ENCODE results near the gene ENPP1. TPM values are rescaled to one million over a fixed set of nuclear protein-coding genes. Genes with fewer than 3 reads are reported as not detected.

ENPP1 gene
- total RNA-seq, 1 experiment from 2014 or later, result 34.0 TPM

- DNase-seq (ENCODE audit: low read depth), result peak; percentile 10
Measured at GRCh38 chr6:131916091-131916796, 108.4 kb downstream of the ENPP1 start.

DNA sequence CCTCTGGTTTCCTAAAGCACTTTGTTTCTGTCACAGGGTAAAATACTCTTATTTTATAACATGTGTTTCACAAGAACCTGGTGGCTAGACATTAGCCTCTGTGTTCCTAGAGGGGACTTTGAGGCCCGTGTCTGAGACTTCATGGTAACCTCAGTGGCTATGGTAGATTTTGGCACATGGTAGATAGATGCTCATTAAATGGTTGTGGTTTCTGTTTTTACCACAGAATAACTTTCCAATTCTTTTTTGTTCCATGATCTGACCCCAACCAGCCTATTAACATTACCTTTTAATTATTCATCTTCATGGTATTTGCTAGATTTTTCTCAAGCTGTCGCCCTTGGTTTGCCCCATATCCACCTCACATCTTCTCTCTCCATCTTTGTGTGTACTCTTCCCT is 109.0 kb downstream of the ENPP1 start:
- DNase-seq (ENCODE audit: low read depth), result peak; percentile 55

GRCh38 chr6:131917318-131917717 is 109.5 kb downstream of the ENPP1 start:
- peak; percentile 89 for DNase-seq (ENCODE audit: low read depth)

DNA sequence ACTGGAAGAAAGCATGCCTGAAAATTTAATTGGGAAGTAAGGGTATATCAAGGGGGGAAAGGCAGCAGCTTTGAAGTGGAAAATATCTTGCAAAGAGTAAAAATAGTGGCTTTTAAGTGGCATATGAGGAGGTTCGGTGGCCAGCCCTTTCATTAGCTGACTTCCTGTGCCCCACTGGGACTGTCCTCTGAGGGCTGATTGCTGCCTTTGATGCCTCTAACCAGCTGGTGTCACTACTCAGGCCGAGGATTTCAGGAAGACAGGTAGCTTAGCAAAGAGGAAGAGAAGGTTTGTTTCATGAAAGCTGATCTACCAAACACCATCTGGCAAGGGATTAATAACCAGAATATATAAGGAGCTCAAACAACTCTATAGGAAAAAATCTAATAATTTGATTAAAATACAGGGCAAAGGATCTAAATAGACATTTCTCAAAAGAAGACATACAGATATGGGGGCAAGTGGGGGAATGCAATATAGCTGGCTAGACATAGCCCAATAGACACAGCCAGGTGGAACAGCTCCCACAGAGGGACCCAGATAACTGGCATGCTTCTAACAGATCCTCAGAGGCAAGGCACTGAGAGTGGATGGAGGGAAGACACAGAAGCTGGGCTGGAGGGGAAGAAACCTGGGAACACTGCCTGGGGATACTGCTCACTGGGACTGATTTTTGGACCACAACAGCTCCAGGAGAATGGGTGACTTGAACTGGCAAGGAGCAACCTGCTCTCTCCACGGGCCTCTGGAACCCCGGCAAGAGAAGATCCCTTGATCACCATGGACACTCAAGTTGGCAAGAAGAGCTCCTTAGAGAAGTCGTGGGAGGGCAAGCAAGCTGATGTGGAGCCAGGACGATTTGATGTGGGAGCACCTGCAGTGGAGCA is 110.2 kb downstream of the ENPP1 start:
- no peak for DNase-seq (ENCODE audit: low read depth)

- DNase-seq (ENCODE audit: low read depth), result no peak
Measured at GRCh38 chr6:131918650-131919355, 111.0 kb downstream of the ENPP1 start.

- DNase-seq (ENCODE audit: low read depth), result no peak
Measured at GRCh38 chr6:131920656-131921055, 112.8 kb downstream of the ENPP1 start.

- peak; percentile 72 for DNase-seq (ENCODE audit: low read depth)
Measured at GRCh38 chr6:131923356-131923755, 115.5 kb downstream of the ENPP1 start.

DNA sequence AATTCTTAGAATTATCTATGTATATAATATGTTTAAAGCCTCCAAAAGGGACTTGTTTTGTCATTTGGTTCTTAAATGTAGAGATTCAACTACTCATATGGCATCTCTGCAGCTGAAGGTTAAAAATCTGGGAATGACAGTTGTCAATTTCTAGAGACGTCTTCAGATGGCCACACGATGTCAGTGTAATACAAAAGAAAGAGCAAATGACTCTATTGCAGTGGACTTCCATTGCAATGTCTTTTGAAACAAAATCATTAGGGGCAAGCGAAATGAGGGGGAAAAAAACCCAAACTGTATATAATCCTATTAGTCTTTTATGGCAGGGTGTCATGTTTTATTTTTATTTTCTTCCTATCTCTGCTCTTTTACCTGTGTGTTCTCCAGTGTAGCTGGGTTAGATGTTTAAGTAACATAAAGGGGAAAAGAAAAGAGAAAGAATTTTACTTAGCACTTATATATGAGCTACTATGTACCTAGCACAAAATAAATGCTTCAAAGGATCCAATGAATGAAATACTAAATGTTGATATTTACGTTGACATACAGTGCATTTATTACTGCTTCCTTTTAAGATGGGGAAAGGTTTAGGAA is 117.2 kb downstream of the ENPP1 start:
- peak; percentile 67 for DNase-seq (ENCODE audit: low read depth)

DNA sequence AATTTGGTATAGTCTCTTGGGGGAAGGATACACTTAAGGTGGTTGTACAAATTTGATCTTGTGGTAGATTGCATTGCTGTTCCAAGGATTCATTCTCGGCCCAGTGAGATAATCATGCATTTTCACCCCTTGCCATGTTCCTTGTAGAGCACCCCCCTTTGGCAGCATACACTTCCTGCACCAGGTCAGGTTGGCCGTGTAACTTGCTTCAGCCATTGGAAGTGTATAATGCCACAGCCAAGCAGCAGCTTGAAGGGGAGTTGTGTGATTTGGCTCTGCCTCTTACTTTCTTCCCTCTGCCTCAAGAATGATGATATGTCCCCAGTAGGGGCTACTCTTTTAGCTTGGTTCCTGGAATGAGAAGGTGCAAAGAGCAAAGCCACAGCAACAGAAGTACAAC is 121.4 kb downstream of the ENPP1 start:
- no peak for DNase-seq (ENCODE audit: low read depth)

GRCh38 chr6:131929976-131930375 is 122.2 kb downstream of the ENPP1 start:
- no peak for DNase-seq (ENCODE audit: low read depth)

DNA sequence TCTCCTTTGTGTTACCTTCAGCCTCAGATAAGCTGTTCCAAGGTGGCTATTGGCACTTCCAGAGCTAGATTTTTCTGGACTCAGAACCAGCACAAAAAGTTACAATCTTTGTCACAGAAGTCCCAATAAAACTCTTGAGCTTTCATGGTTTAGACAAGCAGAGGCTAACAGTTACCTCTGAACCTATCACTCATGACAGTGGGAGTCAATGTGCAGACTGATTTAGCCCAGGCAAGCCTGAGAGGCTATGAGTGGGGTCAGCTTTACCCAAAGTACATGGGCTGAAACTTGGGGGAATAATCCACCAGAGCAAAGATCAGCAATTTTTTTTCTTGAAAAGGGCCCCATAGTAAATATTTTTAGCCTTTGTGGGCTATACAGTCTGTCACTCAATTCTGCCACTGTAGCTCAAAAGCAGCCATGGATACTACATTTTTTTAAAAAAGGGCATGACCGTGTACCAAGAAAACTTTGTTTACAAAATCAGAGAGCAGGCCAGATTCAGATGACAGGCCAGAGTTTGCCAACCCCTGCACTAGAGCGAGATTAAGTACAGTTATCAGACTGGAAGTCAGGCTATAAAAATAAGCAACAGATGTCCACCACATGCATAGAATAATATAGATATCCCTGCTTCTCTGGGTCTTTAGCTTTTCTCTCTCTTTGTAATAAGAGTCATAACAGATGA is 123.4 kb downstream of the ENPP1 start:
- peak; percentile 64 for DNase-seq (ENCODE audit: low read depth)

GRCh38 chr6:131936156-131936555 is 128.3 kb downstream of the ENPP1 start:
- no peak for DNase-seq (ENCODE audit: low read depth)

DNA sequence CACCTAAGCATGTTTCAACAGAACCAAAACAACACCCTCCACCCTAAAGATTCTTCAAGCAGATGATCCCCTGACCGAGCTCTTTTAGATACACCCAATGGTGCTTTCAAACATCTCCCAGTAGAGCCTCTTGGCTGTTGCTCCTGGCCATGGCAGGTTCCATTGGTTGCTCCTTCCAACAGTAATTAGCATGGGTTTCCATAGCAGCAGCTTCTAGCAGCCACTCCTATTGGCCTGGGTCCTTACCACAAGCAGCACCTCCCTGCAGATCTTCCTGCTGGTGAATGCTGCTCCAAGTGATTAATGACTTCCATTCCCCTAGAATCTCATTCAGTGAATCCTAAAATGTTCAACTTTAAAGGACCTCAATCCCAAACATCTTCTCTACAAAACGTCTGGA is 129.4 kb downstream of the ENPP1 start:
- peak; percentile 77 for DNase-seq (ENCODE audit: low read depth)

- DNase-seq (ENCODE audit: low read depth), result peak; percentile 49
Measured at GRCh38 chr6:131937703-131938631, 130.1 kb downstream of the ENPP1 start.

Other genes starting within 250 kb of the ENPP1 start
- not detected in 2 replicates for gene ARG1, start 234.8 kb upstream of the ENPP1 start, total RNA-seq (2014; rRNA removed; shearing (Covaris generic))
- 28.3 and 32.1 TPM in 2 replicates for gene MED23, start 179.8 kb upstream of the ENPP1 start, total RNA-seq (2014; rRNA removed; shearing (Covaris generic))
- 0.48 and 1.9 TPM in 2 replicates for gene ENPP3, start 170.7 kb upstream of the ENPP1 start, total RNA-seq (2014; rRNA removed; shearing (Covaris generic))
- gene OR2A4, start 106.6 kb upstream of the ENPP1 start, total RNA-seq (2014; rRNA removed; shearing (Covaris generic)), result not detected in 2 replicates
- gene CTAGE9, start 97.0 kb upstream of the ENPP1 start, total RNA-seq (2014; rRNA removed; shearing (Covaris generic)), result not detected in 2 replicates
- gene CCN2, start 143.4 kb downstream of the ENPP1 start, total RNA-seq (2014; rRNA removed; shearing (Covaris generic)), result 24.4 and 30.0 TPM in 2 replicates

All from RPMI7951 (cell line).